Activated naive CD4-positive, alpha-beta T cell treated with Interleukin-2 at 50 U/mL for 16 hours (primary cell): ENCODE results near the gene DNAH6.
"Not testable (repeated sequence)": the region's sequence is repeated elsewhere in the genome, so short reads cannot be mapped to it uniquely, and the experiment has no call there.

Experiments
- DNase-seq: peaks from one replicate; pipeline ENCODE4 v3.0.0-alpha.2; 2020

The DNAH6 gene

GRCh38 chr2:84498150-84498799 lies 18.0 kb upstream of the DNAH6 start:
- no peak for DNase-seq

- DNase-seq, result peak; percentile 8
Measured at GRCh38 chr2:84511024-84511423, 5.3 kb upstream of the DNAH6 start.

DNA sequence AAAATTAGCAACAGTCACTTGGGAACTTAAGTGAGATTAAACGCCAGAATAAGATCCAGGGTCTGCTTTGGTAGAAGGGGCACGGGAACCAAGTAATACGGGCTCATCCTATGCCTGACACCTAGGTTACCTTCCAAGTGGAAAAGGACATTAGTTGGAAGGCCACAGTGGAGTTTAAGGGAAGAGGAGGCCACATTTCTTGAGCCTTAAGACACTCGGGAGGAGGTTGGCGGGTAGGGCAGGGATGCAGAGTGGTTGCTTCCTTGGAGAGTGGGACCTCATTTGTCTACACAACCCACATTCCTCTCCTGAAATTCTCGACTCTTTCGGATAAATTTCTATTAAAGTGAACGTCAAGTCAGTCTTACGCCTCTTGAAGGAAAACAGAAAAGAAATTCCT lies 510 bp upstream of the DNAH6 start:
- no peak for DNase-seq

DNA sequence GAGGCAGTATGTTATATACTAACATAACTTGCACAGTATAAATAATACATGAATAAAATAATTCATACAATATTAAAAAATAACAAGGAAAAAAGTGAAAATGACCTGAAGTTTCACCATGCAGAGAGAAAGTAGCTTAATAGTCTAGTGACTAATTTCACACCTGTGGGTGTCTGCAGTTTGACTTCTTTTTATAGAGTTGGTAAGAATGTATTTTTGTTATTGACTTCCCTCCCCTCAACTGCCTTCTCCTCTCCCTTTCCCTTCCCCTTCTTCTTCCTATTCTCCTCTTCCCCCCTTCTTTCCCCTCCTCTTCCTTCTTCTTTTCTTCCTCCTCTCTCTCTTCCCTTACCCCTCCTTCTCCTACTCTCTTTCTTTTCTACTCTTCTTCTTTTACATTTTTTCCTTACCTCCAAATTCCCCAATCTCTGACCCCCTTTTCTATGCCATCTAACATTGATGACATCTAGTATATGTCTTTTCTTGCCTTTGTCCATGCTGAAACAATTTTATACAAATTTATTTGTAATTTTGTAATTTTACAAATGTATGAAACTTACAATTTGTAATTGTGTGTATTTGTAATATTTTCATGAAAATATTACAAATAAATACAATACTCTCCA lies 3.1 kb downstream of the DNAH6 start:
- no peak for DNase-seq

GRCh38 chr2:84526562-84526961 lies 10.3 kb downstream of the DNAH6 start:
- DNase-seq, result no peak

- DNase-seq, result no peak
Measured at GRCh38 chr2:84527137-84528129, 11.1 kb downstream of the DNAH6 start.

DNA sequence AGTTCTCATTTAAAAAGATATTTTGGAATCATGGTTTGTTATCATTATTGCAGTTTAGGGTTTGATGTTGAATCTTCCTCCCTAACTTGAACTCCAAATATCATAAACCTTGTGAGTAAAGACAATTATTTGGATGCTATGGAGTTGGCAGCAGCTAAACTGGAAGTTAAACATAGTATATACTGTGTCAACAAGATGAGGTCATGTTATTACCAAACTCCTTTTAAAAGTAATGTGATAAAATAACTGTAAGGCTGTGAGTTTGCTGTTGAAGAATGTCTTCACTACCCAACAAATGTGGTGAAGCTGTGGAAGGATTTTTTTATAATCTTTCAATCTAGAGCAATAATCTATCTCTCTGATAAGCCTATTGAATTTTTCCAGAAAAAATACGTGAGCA lies 16.0 kb downstream of the DNAH6 start:
- DNase-seq, result no peak

GRCh38 chr2:84534225-84534624 lies 17.9 kb downstream of the DNAH6 start:
- no peak for DNase-seq

GRCh38 chr2:84537251-84537650 lies 21.0 kb downstream of the DNAH6 start:
- no peak for DNase-seq

- no peak for DNase-seq
Measured at GRCh38 chr2:84539729-84540128, 23.4 kb downstream of the DNAH6 start.

DNA sequence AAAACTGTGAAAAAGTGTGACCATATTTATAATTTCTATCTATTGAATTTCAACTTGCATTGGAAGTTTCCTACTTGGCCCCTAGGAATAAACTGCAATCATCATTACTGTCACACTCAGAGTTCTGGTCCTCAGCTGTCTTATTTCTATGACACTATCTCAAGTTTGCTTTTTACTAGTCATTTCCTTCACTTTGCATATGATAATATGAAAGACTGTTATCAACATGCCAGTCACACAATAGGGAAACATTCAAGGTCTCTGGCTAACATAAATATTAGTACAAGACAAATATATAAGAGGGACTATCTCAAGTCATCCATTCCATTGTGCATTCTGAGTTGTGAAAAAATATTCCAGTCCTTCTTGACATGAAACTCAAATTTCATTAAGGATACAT lies 28.7 kb downstream of the DNAH6 start:
- DNase-seq, result no peak

GRCh38 chr2:84546551-84546950 lies 30.3 kb downstream of the DNAH6 start:
- DNase-seq, result no peak

GRCh38 chr2:84548303-84548702 lies 32.0 kb downstream of the DNAH6 start:
- no peak for DNase-seq

DNA sequence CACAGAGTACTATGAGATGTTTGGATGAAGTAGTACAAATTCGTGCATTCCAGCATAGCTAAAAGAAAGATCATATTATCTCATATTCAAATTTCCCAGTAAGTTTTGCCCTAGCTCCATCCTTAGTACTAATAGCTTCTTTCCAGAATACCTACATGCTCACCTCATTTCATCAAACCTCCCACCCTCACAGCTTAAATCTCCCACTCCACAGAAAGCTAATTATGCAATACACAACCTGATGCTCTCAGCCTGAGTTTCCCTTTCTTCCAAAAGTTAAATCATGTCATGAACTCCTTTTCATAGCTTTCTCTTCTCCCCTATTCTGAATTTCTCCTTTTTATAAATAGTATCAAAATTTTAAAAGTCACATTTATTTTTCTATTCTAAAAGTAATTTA lies 34.6 kb downstream of the DNAH6 start:
- no peak for DNase-seq

DNA sequence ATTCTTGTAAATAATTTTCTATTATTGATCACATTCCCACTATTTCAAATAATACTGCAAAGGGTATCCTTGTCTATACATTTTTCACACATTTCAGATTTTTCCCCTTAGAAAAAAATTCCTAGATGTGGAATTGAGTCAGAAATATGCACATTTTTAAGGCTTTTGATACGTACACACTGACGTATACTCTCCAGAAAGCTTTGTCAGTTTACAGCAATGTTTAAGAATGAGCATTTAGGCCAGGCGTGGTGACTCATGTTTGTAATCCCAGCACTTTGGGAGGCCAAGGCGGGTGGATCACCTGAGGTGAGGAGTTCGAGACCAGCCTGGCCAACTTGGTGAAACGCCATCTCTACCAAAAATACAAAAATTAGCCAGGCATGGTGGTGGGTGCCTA lies 35.2 kb downstream of the DNAH6 start:
- not testable (repeated sequence) for DNase-seq

DNA sequence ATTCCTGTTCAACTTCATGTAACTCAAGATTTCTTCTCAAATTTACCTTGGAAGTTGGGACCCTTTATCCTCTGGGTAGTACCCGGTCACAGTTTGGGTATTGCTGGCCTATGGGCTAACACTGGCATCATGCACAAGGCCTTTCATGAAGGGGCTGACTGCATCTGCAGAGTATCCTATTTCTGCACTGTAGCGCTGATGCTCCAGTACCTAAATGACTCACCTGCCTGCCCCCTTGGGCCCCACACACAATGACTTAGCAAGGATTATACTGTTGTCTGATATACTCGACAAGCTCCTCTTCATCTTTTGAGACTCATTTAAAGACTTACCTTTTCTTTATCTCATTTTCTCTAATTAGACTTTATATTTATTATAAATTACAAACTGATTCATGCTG lies 39.9 kb downstream of the DNAH6 start:
- peak; percentile 5 for DNase-seq

DNA sequence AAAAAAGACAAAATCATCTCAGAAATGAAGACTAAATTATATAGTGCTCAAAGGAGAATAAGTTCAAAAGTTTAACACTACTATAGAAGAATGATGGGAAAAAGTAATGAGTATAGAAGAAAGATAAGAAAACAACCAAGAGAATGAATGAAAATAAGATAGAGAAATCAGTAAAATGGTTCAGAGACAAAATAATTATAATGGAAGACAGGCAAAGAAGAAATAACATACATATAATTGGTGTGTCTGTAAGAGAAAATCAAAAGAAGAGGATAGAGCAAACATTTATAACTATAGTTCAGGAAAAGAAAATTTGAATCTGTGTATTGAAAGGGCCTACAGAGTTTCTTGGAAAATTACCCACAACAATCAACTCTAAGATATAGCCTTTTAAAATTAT lies 43.5 kb downstream of the DNAH6 start:
- no peak for DNase-seq

DNA sequence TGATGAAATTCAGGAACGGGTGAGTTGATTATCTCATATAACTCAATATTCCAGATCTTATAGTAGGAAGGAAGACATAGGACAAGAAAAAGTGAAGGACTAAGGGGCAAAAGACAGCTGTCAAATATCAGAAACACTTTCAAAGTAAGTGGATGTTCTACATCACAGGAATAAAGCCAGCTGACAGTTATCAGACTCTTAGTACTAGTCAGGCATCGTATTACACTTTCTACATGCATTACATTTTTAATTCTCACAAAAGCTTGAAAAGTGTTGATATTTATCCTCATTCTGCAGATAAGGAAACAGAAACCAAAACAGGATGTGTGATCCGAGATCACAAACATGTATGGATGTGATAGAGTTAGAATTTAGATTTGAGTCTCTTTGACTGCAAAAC lies 63.4 kb downstream of the DNAH6 start:
- DNase-seq, result no peak

DNA sequence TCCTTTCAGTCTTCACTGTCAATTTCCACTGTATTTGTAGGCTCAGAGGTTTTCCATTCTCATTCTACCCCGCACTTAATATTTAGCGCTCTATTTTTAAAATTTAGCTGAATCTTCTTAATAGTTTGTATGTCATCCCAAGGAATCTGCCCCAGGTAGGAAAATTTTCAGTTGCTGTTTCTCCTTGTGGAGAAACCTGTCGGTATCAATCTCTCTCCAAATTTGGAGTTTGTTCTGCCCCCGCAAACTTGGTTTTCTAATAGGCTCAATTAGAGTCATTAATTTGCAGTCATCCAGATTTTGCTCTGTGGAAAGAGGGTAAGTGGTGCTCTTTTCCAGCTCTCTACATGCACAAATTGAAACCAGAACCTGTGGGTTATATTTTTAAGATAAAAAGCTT lies 87.6 kb downstream of the DNAH6 start:
- DNase-seq, result no peak

DNA sequence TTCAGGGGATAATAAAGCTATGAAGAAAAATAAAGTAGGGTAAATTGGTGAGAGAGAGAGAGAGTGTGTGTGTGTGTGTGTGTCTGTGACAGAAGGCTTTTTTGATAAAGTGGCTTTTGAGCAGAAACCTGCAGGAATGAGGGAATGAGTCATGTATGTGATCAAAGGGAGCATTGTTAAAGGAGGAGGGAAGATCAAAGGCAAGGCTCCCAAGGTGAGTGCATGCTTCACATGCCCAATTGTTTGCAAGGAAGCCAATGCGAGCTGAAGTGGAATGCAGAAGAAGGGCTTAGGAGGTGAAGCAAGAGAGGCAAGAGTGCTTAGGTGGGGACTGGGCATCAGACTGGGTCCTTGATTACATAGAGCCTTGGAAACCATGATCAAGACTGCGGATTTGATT lies 96.8 kb downstream of the DNAH6 start:
- no peak for DNase-seq

DNA sequence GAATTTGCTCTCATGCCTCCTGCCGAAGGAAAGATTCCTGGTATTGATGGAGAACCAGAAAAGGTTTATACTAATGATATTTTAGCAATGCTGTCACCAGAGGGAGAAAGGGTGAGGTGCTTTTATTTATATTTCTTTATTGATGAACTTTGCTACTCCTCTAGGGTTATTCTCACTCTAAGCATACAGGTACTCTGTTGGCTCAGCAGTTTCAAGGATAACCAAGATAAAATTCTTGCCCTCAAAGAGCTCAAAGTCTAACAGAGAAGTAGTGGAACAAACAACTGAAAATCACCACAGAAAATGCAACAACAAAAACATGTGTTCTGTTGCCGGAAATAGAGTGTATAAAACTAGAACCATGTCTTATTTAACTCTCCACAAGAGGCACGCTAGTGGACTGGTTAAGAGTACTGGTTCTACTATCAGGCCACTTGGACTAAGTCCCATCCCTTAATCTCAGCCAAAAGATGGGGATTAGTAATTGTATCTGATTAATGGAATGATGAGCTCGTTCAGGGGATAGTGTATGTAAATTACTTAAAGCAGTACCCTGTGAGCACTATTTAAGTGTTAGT lies 103.6 kb downstream of the DNAH6 start:
- no peak for DNase-seq

- no peak for DNase-seq
Measured at GRCh38 chr2:84628486-84628885, 112.2 kb downstream of the DNAH6 start.

- DNase-seq, result no peak
Measured at GRCh38 chr2:84629550-84629949, 113.3 kb downstream of the DNAH6 start.

DNA sequence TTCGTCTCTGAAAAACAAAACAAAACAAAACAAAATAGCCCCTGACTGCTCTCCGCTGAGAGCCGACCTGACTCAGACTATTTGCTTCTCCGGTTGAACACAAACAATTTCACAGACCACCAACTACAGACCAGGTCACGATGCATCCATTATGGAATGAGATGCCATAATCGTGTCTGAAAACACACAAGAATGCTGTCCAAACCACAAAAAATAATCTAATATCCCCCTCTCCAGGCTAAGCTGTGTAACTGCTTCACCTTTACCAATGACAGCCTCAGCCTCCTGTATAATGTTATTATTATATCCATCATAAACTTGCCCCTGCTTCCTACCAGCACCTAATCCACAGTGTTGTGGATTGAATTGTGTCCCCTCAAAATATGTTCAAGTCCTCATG lies 114.7 kb downstream of the DNAH6 start:
- no peak for DNase-seq
